HepG2 (cell line): ENCODE results near the gene NOSIP. TPM values are rescaled to one million over a fixed set of nuclear protein-coding genes. Genes with fewer than 3 reads are reported as not detected.

Source experiments
- ATAC-seq: fragments of 200-7000 bp; cut with Tn5 transposase; 3 replicates; pipeline ENCODE4 v1.9.1; 2020; ENCODE audit warnings: mild to moderate bottlenecking, moderate library complexity
- BruUV-seq: library from RNA; stranded (reverse); fragments of 400-500 nt; replicated peaks from 2 replicates; lab custom pipeline; 2021; lab: Mats Ljungman, UMichigan
- CTCF ChIA-PET: fragments of 300-600 bp; formaldehyde crosslinking; extraction: SDS; loops from one replicate; lab custom pipeline; 2021; ENCODE audit warnings: low total read pairs, inconsistent platforms, low intra/inter-chr PET ratio; lab: Yijun Ruan, JAX
- POLR2A ChIA-PET: fragments of 350-600 bp; sonication (Branson Sonifier 250); formaldehyde crosslinking; loops from one replicate; lab custom pipeline; 2020; ENCODE audit warnings: antibody characterized with exemption, inconsistent platforms; lab: Yijun Ruan, JAX
- DNase-seq: peaks from one replicate; pipeline ENCODE4 v3.0.0-alpha.2; 2015; ENCODE audit warnings: low spot score
- FAIRE-seq: peaks from 3 replicates; lab custom pipeline; 2011; peaks lifted over from hg19 to GRCh38; lab: Jason Lieb, UNC
- H2AFZ ChIP-seq: one replicate; pipeline ENCODE4 v1.6.1; 2011; ENCODE audit warnings: low read length, inconsistent platforms
- H3K27ac ChIP-seq: fragments of 300-600 bp; 3 replicates; pipeline ENCODE4 v1.8.0; 2011; ENCODE audit warnings: mixed run types, mild to moderate bottlenecking, mixed read lengths, low read length, inconsistent platforms; ENCODE audit not compliant: insufficient read depth; ENCODE audit errors: extremely low read length
- H3K27me3 ChIP-seq, 2 experiments: fragments of 200-600 bp in 1 of 2; 2 replicates in 1 of 2; 3 replicates in 1 of 2; pipeline versions ENCODE4 v1.6.0 to v1.8.0; 2011; ENCODE audit warnings: low read length in 2 of 2, mild to moderate bottlenecking in 2 of 2, moderate library complexity in 2 of 2, inconsistent platforms in 1 of 2; ENCODE audit not compliant: insufficient read depth in 2 of 2, control insufficient read depth in 1 of 2
- H3K36me3 ChIP-seq, 2 experiments: fragments of 200-600 bp in 1 of 2; replicated peaks in 1 of 2; 2 replicates in 1 of 2; 3 replicates in 1 of 2; pipeline versions ENCODE4 v1.5.1 to v1.8.0; 2011; ENCODE audit warnings: low read length in 2 of 2, inconsistent platforms in 1 of 2; ENCODE audit not compliant: insufficient read depth in 2 of 2, control insufficient read depth in 1 of 2
- H3K4me1 ChIP-seq: 2 replicates; pipeline ENCODE4 v1.5.1; 2012; ENCODE audit warnings: low read length, inconsistent platforms; ENCODE audit not compliant: insufficient read depth
- H3K4me2 ChIP-seq: 2 replicates; pipeline ENCODE4 v1.6.0; 2011; ENCODE audit warnings: low read depth, low read length, inconsistent platforms
- H3K4me3 ChIP-seq, 3 experiments: fragments of 200-600 bp in 1 of 3; sonication (generic), shearing (Covaris generic) in 1 of 3; replicated peaks in 1 of 3; 2 replicates each; pipeline ENCODE4 v1.5.1; 2011 to 2016; ENCODE audit warnings: low read length in 3 of 3, inconsistent platforms in 2 of 3, low read depth in 2 of 3, mild to moderate bottlenecking in 2 of 3, control low read depth in 1 of 3, mixed read lengths in 1 of 3; ENCODE audit not compliant: insufficient read depth in 1 of 3
- H3K79me2 ChIP-seq: one replicate; pipeline ENCODE4 v1.6.1; 2011; ENCODE audit warnings: low read length, inconsistent platforms; ENCODE audit not compliant: insufficient read depth
- H3K9ac ChIP-seq: 2 replicates; pipeline ENCODE4 v1.6.0; 2011; ENCODE audit warnings: mild to moderate bottlenecking, low read depth, low read length, inconsistent platforms; ENCODE audit not compliant: insufficient read depth
- H3K9me3 ChIP-seq: 2 replicates; pipeline ENCODE4 v1.5.1; 2012; ENCODE audit warnings: mild to moderate bottlenecking, low read length
- H4K20me1 ChIP-seq: 2 replicates; pipeline ENCODE4 v1.6.0; 2011; ENCODE audit warnings: inconsistent platforms, mild to moderate bottlenecking, low read length, moderate library complexity; ENCODE audit not compliant: insufficient read depth
- KDM5B ChIP-seq: sonication (generic); formaldehyde crosslinking; IDR thresholded peaks from 2 replicates; pipeline ENCODE4 v1.4.0; 2020; ENCODE audit warnings: missing genetic modification reagents, mild to moderate bottlenecking, borderline replicate concordance
- WGBS: methylation state at CpG from one replicate; pipeline ENCODE4 v1.1.6; 2017; ENCODE audit warnings: low lambda C conversion rate; 5-methylcytosine and 5-hydroxymethylcytosine counted together
- in situ Hi-C: cut with HindIII; loops from 2 replicates; pipeline ENCODE4 v1.10.0; 2017; ENCODE audit warnings: low pct_unique_long_range_greater_than_20kb; ENCODE audit not compliant: extremely low pct_ligation_motif_present
- intact Hi-C: fragments of 100-400 bp; cut with micrococcal nuclease; formaldehyde crosslinking; loops from one replicate; pipeline ENCODE4 v1.10.0; 2022; ENCODE audit not compliant: unreplicated experiment
- polyA plus RNA-seq, 8 experiments: library from polyadenylated mRNA; depleted of rRNA in 3 of 8; stranded (reverse) in 7 of 8; unstranded in 1 of 8; fragments of >200 nt; fragmentation: Illumina TruSeq in 4 of 8; extraction: Trizol in 4 of 8; gene quantifications; 2 replicates each; pipeline versions ENCODE4 v1.2.1 to v1.2.3, GENCODE V29; 2011 to 2016; ENCODE audit warnings: low read depth in 4 of 8, missing spikeins in 1 of 8, mixed read lengths in 1 of 8; ENCODE audit not compliant: insufficient read depth in 1 of 8
- total RNA-seq, 5 experiments: library from RNA; depleted of rRNA; stranded (reverse); fragments of >200 nt; fragmentation: Illumina TruSeq; extraction: Trizol; gene quantifications; 2 replicates each; pipeline ENCODE4 v1.2.3, GENCODE V29; 2016; ENCODE audit warnings: low read depth in 1 of 5
- TF ChIP-seq, protein P1 (sequence below), 2 experiments: fragments of 450-650 bp in 1 of 2; sonication (generic) in 1 of 2; formaldehyde crosslinking in 1 of 2; IDR thresholded peaks; 2 replicates each; pipeline versions ENCODE4 v1.6.1 to v1.8.0; 2016 to 2022; ENCODE audit warnings: antibody characterized with exemption in 1 of 2, mild to moderate bottlenecking in 1 of 2, missing genetic modification reagents in 1 of 2

Gene NOSIP
- total and polyA plus RNA-seq, 2 of the 13 experiments (the other 11 are each of a cell fraction or from before 2014, with no cell fraction given): 54.3 to 78.0 TPM

DNA sequence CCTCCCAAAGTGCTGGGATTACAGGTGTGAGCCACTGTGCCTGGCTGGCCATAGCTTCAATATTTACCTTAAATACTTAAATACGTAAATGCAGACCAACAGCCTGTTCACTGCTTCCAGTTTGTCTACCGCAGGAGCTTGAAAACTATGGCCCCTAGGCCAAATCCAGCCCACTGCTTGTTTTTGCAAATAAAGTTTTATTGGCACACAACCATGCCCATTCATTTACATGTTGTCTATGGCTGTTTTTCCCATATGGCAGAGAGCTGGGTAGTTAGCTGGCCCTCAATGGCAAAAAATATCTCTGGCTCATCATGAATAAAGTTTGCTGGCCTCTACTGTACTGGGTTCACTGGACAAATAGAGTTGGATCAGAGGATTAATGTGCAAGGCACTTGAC is 22.4 kb upstream of the NOSIP start:
- no peak overlapping the region for H3K4me3 ChIP-seq
- BruUV-seq: no TSS peak
- in situ Hi-C loops: no loop called here
- no peaks in the 10 kb centered on the region for H3K9me3 ChIP-seq
- no peak for TF ChIP-seq KDM5B (CRISPR knock-in tag)
- TF ChIP-seq, protein P1, sequence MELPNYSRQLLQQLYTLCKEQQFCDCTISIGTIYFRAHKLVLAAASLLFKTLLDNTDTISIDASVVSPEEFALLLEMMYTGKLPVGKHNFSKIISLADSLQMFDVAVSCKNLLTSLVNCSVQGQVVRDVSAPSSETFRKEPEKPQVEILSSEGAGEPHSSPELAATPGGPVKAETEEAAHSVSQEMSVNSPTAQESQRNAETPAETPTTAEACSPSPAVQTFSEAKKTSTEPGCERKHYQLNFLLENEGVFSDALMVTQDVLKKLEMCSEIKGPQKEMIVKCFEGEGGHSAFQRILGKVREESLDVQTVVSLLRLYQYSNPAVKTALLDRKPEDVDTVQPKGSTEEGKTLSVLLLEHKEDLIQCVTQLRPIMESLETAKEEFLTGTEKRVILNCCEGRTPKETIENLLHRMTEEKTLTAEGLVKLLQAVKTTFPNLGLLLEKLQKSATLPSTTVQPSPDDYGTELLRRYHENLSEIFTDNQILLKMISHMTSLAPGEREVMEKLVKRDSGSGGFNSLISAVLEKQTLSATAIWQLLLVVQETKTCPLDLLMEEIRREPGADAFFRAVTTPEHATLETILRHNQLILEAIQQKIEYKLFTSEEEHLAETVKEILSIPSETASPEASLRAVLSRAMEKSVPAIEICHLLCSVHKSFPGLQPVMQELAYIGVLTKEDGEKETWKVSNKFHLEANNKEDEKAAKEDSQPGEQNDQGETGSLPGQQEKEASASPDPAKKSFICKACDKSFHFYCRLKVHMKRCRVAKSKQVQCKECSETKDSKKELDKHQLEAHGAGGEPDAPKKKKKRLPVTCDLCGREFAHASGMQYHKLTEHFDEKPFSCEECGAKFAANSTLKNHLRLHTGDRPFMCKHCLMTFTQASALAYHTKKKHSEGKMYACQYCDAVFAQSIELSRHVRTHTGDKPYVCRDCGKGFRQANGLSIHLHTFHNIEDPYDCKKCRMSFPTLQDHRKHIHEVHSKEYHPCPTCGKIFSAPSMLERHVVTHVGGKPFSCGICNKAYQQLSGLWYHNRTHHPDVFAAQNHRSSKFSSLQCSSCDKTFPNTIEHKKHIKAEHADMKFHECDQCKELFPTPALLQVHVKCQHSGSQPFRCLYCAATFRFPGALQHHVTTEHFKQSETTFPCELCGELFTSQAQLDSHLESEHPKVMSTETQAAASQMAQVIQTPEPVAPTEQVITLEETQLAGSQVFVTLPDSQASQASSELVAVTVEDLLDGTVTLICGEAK (IDR thresholded peaks at IDR 0.05): peak; percentile 51
- TF ChIP-seq, protein P1 (CRISPR knock-in tag; IDR thresholded peaks at IDR 0.05): peak; percentile 97
- TF ChIP-seq, all 625 proteins: peak for 1
- Histone ChIP-seq H3K79me2 (peaks cover 2% of the 10 kb centered on the region), H3K4me2 (no peak overlapping the region), H3K27me3 (no peaks in the 10 kb centered on the region), H3K27ac (no peak overlapping the region), H3K36me3 (peaks cover 11 to 58% of the 10 kb centered on the region in 2 experiments; a peak in 4 of 5 replicates), H3K4me1 (0 out of 2 replicates have a peak, but pooled peaks cover 4% of the 10 kb centered on the region), H4K20me1 (no peaks in the 10 kb centered on the region), H3K9ac (no peak overlapping the region), H2AFZ (no peak overlapping the region)
- ChIA-PET CTCF (no interaction called here), POLR2A (no interaction called here)
- no peak for FAIRE-seq
- intact Hi-C loops: no loop called here
- no peak for DNase-seq
- 94% methylated on average over 2 of the region's 2 CpGs for WGBS
- ATAC-seq: no peak
